CD14-positive monocyte (primary cell): ENCODE measurements around the gene DNLZ. TPM values are rescaled to one million over a fixed set of nuclear protein-coding genes. Genes with fewer than 3 reads are reported as not detected.
A peak's percentile ranks its signal among the peaks of the same experiment; 100 is the strongest.
"Not testable (repeated sequence)": the region's sequence is repeated elsewhere in the genome, so short reads cannot be mapped to it uniquely, and the experiment has no call there.

Experiments
- DNase-seq, 3 donors: peaks; one replicate each; pipeline ENCODE4 v3.0.0-alpha.2; 2011 to 2022
- H2AFZ ChIP-seq: 2 replicates; pipeline ENCODE4 v1.6.0; 2012; ENCODE audit warnings: mild to moderate bottlenecking, low read depth, low read length, inconsistent platforms; ENCODE audit not compliant: insufficient read depth, poor library complexity, severe bottlenecking
- H3K27ac ChIP-seq, 2 donors: 1 replicate in 1 of 2; 2 replicates in 1 of 2; pipeline ENCODE4 v1.5.1; 2012 to 2013; ENCODE audit warnings: low read length in 2 of 2, control low read depth in 1 of 2, inconsistent platforms in 1 of 2, low read depth in 1 of 2, mild to moderate bottlenecking in 1 of 2
- H3K27me3 ChIP-seq, 2 donors: one replicate each; pipeline versions ENCODE4 v1.6.0 to v1.6.1; 2011 to 2013; ENCODE audit warnings: low read length in 2 of 2; ENCODE audit not compliant: control insufficient read depth in 2 of 2, insufficient read depth in 2 of 2
- H3K36me3 ChIP-seq, 2 donors: replicated peaks in 1 of 2; 1 replicate in 1 of 2; 2 replicates in 1 of 2; pipeline versions ENCODE4 v1.5.1 to v1.6.1; 2012 to 2013; ENCODE audit warnings: low read length in 2 of 2, control low read depth in 1 of 2, inconsistent platforms in 1 of 2, mild to moderate bottlenecking in 1 of 2; ENCODE audit not compliant: insufficient read depth in 2 of 2, control insufficient read depth in 1 of 2
- H3K4me1 ChIP-seq, 2 donors: 1 replicate in 1 of 2; 2 replicates in 1 of 2; pipeline versions ENCODE4 v1.5.1 to v1.6.1; 2012 to 2013; ENCODE audit warnings: low read length in 2 of 2, control low read depth in 1 of 2, inconsistent platforms in 1 of 2, mild to moderate bottlenecking in 1 of 2, moderate library complexity in 1 of 2; ENCODE audit not compliant: insufficient read depth in 2 of 2, control insufficient read depth in 1 of 2
- H3K4me2 ChIP-seq: replicated peaks from 2 replicates; pipeline ENCODE3; 2012; ENCODE audit warnings: low read length, moderate library complexity, mild to moderate bottlenecking; ENCODE audit not compliant: poor library complexity, severe bottlenecking; ENCODE audit errors: extremely low read depth
- H3K4me3 ChIP-seq, 3 experiments: fragments of 200-600 bp in 1 of 3; sonication (generic) in 1 of 3; replicated peaks in 1 of 3; 1 replicate in 2 of 3; 2 replicates in 1 of 3; pipeline ENCODE4 v1.5.1; 2011 to 2013; ENCODE audit warnings: low read length in 3 of 3, mild to moderate bottlenecking in 3 of 3, control low read depth in 2 of 3, low read depth in 2 of 3, inconsistent platforms in 1 of 3, moderate library complexity in 1 of 3
- H3K79me2 ChIP-seq: 2 replicates; pipeline ENCODE4 v1.6.0; 2012; ENCODE audit warnings: mild to moderate bottlenecking, control low read depth, inconsistent platforms, low read length, moderate library complexity; ENCODE audit not compliant: insufficient read depth
- H3K9ac ChIP-seq: 2 replicates; pipeline ENCODE4 v1.6.0; 2017; ENCODE audit warnings: low read length, mild to moderate bottlenecking; ENCODE audit not compliant: insufficient read depth, poor library complexity, severe bottlenecking
- H3K9me3 ChIP-seq, 2 donors: replicated peaks in 1 of 2; 1 replicate in 1 of 2; 2 replicates in 1 of 2; pipeline versions ENCODE4 v1.5.1 to v1.6.1; 2012 to 2013; ENCODE audit warnings: low read length in 2 of 2, control low read depth in 1 of 2; ENCODE audit not compliant: control insufficient read depth in 1 of 2, insufficient read depth in 1 of 2
- H4K20me1 ChIP-seq: 2 replicates; pipeline ENCODE4 v1.6.0; 2012; ENCODE audit warnings: mild to moderate bottlenecking, low read length, control low read depth, moderate library complexity; ENCODE audit not compliant: insufficient read depth
- H3K27ac Mint-ChIP-seq, 7 donors: one replicate each; pipeline ENCODE4 v1.8.0; 2020; ENCODE audit warnings: mild to moderate bottlenecking in 7 of 7, mixed read lengths in 7 of 7, moderate library complexity in 6 of 7, inconsistent platforms in 2 of 7
- H3K27me3 Mint-ChIP-seq, 3 donors: one replicate each; pipeline ENCODE4 v1.8.0; 2021 to 2022; ENCODE audit warnings: low read depth in 3 of 3, mild to moderate bottlenecking in 3 of 3, mixed read lengths in 3 of 3, moderate library complexity in 3 of 3, inconsistent platforms in 1 of 3
- H3K36me3 Mint-ChIP-seq, 2 donors: one replicate each; pipeline ENCODE4 v1.8.0; 2020; ENCODE audit warnings: mixed read lengths in 2 of 2, inconsistent platforms in 1 of 2, mild to moderate bottlenecking in 1 of 2
- H3K4me1 Mint-ChIP-seq: one replicate; pipeline ENCODE4 v1.8.0; 2020; ENCODE audit warnings: mild to moderate bottlenecking, mixed read lengths
- H3K4me3 Mint-ChIP-seq, 2 donors: one replicate each; pipeline ENCODE4 v1.8.0; 2020; ENCODE audit warnings: mild to moderate bottlenecking in 2 of 2, mixed read lengths in 2 of 2, moderate library complexity in 1 of 2
- H3K9me3 Mint-ChIP-seq, 7 donors: one replicate each; pipeline ENCODE4 v1.8.0; 2020 to 2022; ENCODE audit warnings: mixed read lengths in 7 of 7, mild to moderate bottlenecking in 6 of 7, moderate library complexity in 6 of 7, inconsistent platforms in 2 of 7
- CTCF ChIP-seq: fragments of 200-600 bp; IDR thresholded peaks from one replicate; pipeline ENCODE4 v1.8.0; 2022; ENCODE audit warnings: antibody characterized with exemption, mild to moderate bottlenecking
- WGBS: methylation state at CpG from one replicate; pipeline ENCODE4 v1.1.5; 2013; ENCODE audit warnings: missing lambda C conversion rate; ENCODE audit not compliant: insufficient coverage; 5-methylcytosine and 5-hydroxymethylcytosine counted together
- intact Hi-C, 2 donors: fragments of 100-400 bp; cut with micrococcal nuclease; formaldehyde crosslinking; loops; one replicate each; pipeline versions ENCODE4 v1.15.0 to v1.15.1; 2023
- polyA plus RNA-seq, 3 donors: library from polyadenylated mRNA; depleted of rRNA in 1 of 3; unstranded in 2 of 3; stranded (reverse) in 1 of 3; fragments of 300-500 nt in 2 of 3; fragments of >200 nt in 1 of 3; fragmentation: Illumina TruSeq in 2 of 3; gene quantifications; 1 replicate in 2 of 3; 2 replicates in 1 of 3; pipeline ENCODE4 v1.2.3, GENCODE V29; 2012 to 2021

The DNLZ gene
- polyA plus RNA-seq, 3 donors, result 5.1 to 20.5 (median 10.5) TPM

GRCh38 chr9:136319955-136320354 is 43.6 kb downstream of the DNLZ start:
- Mint-ChIP-seq H3K9me3 (peaks cover 11 to 20% (median 14%) of the 10 kb centered on the region in 7 donors), H3K27ac (peak overlapping the region in 1 of 7 donors; percentile 46)
- H3K27me3 ChIP-seq, H3K36me3 ChIP-seq, H3K27me3 Mint-ChIP-seq, intact Hi-C loops, DNase-seq, H3K4me1 Mint-ChIP-seq, H3K36me3 Mint-ChIP-seq, H3K4me2 ChIP-seq, H3K79me2 ChIP-seq, H4K20me1 ChIP-seq, H3K4me1 ChIP-seq, H3K4me3 ChIP-seq, H3K9ac ChIP-seq, H3K4me3 Mint-ChIP-seq, H3K27ac ChIP-seq, H2AFZ ChIP-seq: not testable (repeated sequence)
- no CpG with 5 or more reads among the region's 3 CpGs for WGBS
- peaks cover 6 to 20% of the 10 kb centered on the region in 2 donors for H3K9me3 ChIP-seq

GRCh38 chr9:136319244-136319643 is 44.3 kb downstream of the DNLZ start:
- 93% methylated on average over 11 of the region's 14 CpGs for WGBS

GRCh38 chr9:136318776-136319241 is 44.7 kb downstream of the DNLZ start:
- Histone ChIP-seq H3K9me3 (peaks cover 10 to 26% of the 10 kb centered on the region in 2 donors), H4K20me1 (no peaks in the 10 kb centered on the region), H3K4me2 (no peak overlapping the region), H3K4me3 (no peak overlapping the region), H3K27me3 (no peaks in the 10 kb centered on the region), H3K27ac (no peak overlapping the region), H3K36me3 (no peaks in the 10 kb centered on the region), H3K79me2 (no peaks in the 10 kb centered on the region), H2AFZ (no peak overlapping the region), H3K9ac (no peak overlapping the region), H3K4me1 (no peaks in the 10 kb centered on the region)
- Mint-ChIP-seq H3K27ac (no peak overlapping the region), H3K36me3 (peaks cover 0 to 6% of the 10 kb centered on the region in 2 donors), H3K9me3 (peaks cover 15 to 26% (median 18%) of the 10 kb centered on the region in 7 donors), H3K4me3 (no peak overlapping the region), H3K4me1 (peaks cover 6% of the 10 kb centered on the region), H3K27me3 (peaks cover 2 to 4% (median 3%) of the 10 kb centered on the region in 3 donors)
- WGBS, result 95% methylated on average over 16 of the region's 16 CpGs
- intact Hi-C loops, result no loop called here
- TF ChIP-seq CTCF, result no peak
- no peak for DNase-seq

More at GRCh38 chr9:136319244-136319643, 44.3 kb downstream of the DNLZ start:
- H4K20me1 ChIP-seq, H3K36me3 ChIP-seq, DNase-seq, H3K79me2 ChIP-seq, H3K4me2 ChIP-seq, H3K27me3 ChIP-seq, H3K4me3 Mint-ChIP-seq, intact Hi-C loops, H3K4me1 Mint-ChIP-seq, H2AFZ ChIP-seq, H3K36me3 Mint-ChIP-seq, H3K4me3 ChIP-seq, H3K9ac ChIP-seq, H3K27me3 Mint-ChIP-seq, H3K4me1 ChIP-seq, H3K27ac ChIP-seq, H3K27ac Mint-ChIP-seq: not testable (repeated sequence)
- peaks cover 15 to 26% (median 18%) of the 10 kb centered on the region in 7 donors for H3K9me3 Mint-ChIP-seq
- peaks cover 10 to 26% of the 10 kb centered on the region in 2 donors for H3K9me3 ChIP-seq
